ENCODE measurements around the gene CEP164.

The CEP164 gene

DNA sequence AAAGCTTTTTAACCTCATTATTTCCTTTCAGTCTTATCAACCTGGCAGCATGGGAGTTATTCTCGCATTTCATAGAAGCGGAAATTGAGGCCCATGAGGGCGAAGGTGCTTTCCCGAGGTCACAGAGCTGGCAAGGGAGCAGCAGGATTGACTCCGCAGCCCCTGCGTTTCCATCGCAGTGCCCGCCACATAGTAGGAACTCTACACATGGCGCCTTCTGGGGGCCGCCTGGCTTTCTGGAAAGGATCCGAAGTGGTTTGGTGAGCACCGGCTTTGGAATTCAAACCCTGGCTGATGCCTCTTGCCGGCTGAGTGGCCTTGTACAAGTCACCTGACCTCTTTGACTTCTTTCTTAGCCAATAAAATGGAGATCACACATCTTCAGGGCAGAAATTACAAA lies 93.4 kb downstream of the CEP164 start:
- Histone ChIP-seq H2BK120ac (ENCODE audit: low read depth, low read length) (no peak overlapping the region), H3K79me1 (replicated peaks; ENCODE audit: low read length, poor library complexity, severe bottlenecking) (no peaks in the 10 kb centered on the region), H2AFZ (ENCODE audit: low read depth, low read length) (no peak overlapping the region), H3K23ac (ENCODE audit: low read length in 2 of 2) (no peak overlapping the region), H4K91ac (ENCODE audit: low read length) (no peak overlapping the region), H3K4ac (ENCODE audit: low read depth in 1 of 2, low read length in 2 of 2) (no peak overlapping the region), H3K4me3 (ENCODE audit: insufficient read depth in 1 of 2, low read depth in 1 of 2, low read length in 2 of 2) (no peak overlapping the region), H2AK5ac (ENCODE audit: low read length, severe bottlenecking) (no peak overlapping the region), H3K4me1 (ENCODE audit: control insufficient read depth, insufficient read depth, low read depth, low read length) (peaks cover 4% of the 10 kb centered on the region), H3K4me2 (ENCODE audit: low read length, poor library complexity, severe bottlenecking) (no peak overlapping the region), H4K8ac (ENCODE audit: low read length) (no peak overlapping the region), H2BK15ac (ENCODE audit: low read depth, poor library complexity, severe bottlenecking) (no peak overlapping the region), H2BK5ac (ENCODE audit: low read depth, low read length, poor library complexity, severe bottlenecking) (no peak overlapping the region), H3K9me3 (ENCODE audit: control insufficient read depth, low read length) (no peaks in the 10 kb centered on the region), H3K14ac (ENCODE audit: low read length in 2 of 2) (no peak overlapping the region), H3K27ac (ENCODE audit: low read length, poor library complexity, severe bottlenecking) (no peak overlapping the region), H3K27me3 (ENCODE audit: control insufficient read depth in 1 of 2, insufficient read depth in 1 of 2, low read length in 2 of 2) (peaks cover 35 to 40% of the 10 kb centered on the region in 2 experiments), H2BK12ac (ENCODE audit: low read length in 2 of 2) (no peak overlapping the region), H3K18ac (ENCODE audit: low read depth in 1 of 2, low read length in 2 of 2) (no peak overlapping the region), H3K36me3 (ENCODE audit: control insufficient read depth in 1 of 2, insufficient read depth in 2 of 2, low read depth in 1 of 2, low read length in 2 of 2) (no peaks in the 10 kb centered on the region), H3K9ac (ENCODE audit: low read length) (no peak overlapping the region)
- 87% methylated on average over 13 of the region's 13 CpGs for WGBS
- no peak for DNase-seq

DNA sequence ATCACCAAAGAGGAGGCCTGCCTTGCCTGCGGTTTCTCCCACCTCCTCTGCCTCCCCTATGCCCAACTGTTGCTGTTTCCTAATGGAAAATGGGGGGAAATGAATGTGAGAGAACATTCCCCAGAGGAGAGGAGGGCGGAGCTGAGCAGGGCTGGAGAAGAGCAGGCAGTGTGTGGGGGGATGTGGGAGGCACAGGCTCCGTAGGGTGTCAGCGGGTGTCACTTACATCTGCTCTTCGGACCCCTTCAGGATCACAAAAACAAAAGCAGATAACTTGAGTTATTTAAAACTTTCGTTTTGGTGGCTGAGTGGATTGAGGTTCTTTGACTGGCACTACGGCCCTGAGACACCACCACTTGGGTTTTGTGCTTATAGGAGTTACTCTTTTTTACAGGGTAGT lies 93.8 kb downstream of the CEP164 start:
- DNase-seq, result no peak
- Histone ChIP-seq H2BK12ac (ENCODE audit: low read length in 2 of 2) (no peak overlapping the region), H2AFZ (ENCODE audit: low read depth, low read length) (no peak overlapping the region), H3K4me1 (ENCODE audit: control insufficient read depth, insufficient read depth, low read depth, low read length) (peaks cover 7% of the 10 kb centered on the region), H3K4ac (ENCODE audit: low read depth in 1 of 2, low read length in 2 of 2) (no peak overlapping the region), H3K27me3 (ENCODE audit: control insufficient read depth in 1 of 2, insufficient read depth in 1 of 2, low read length in 2 of 2) (peaks cover 35 to 43% of the 10 kb centered on the region in 2 experiments), H3K36me3 (ENCODE audit: control insufficient read depth in 1 of 2, insufficient read depth in 2 of 2, low read depth in 1 of 2, low read length in 2 of 2) (no peaks in the 10 kb centered on the region), H3K14ac (ENCODE audit: low read length in 2 of 2) (no peak overlapping the region), H3K4me2 (ENCODE audit: low read length, poor library complexity, severe bottlenecking) (no peak overlapping the region), H3K23ac (ENCODE audit: low read length in 2 of 2) (no peak overlapping the region), H3K9ac (ENCODE audit: low read length) (no peak overlapping the region), H3K27ac (ENCODE audit: low read length, poor library complexity, severe bottlenecking) (no peak overlapping the region), H2AK5ac (ENCODE audit: low read length, severe bottlenecking) (no peak overlapping the region), H3K18ac (ENCODE audit: low read depth in 1 of 2, low read length in 2 of 2) (no peak overlapping the region), H3K9me3 (ENCODE audit: control insufficient read depth, low read length) (no peaks in the 10 kb centered on the region), H3K4me3 (ENCODE audit: insufficient read depth in 1 of 2, low read depth in 1 of 2, low read length in 2 of 2) (no peak overlapping the region), H2BK120ac (ENCODE audit: low read depth, low read length) (no peak overlapping the region), H4K8ac (ENCODE audit: low read length) (no peak overlapping the region), H2BK5ac (ENCODE audit: low read depth, low read length, poor library complexity, severe bottlenecking) (no peak overlapping the region), H2BK15ac (ENCODE audit: low read depth, poor library complexity, severe bottlenecking) (no peak overlapping the region), H4K91ac (ENCODE audit: low read length) (no peak overlapping the region), H3K79me1 (replicated peaks; ENCODE audit: low read length, poor library complexity, severe bottlenecking) (no peaks in the 10 kb centered on the region)
- whole genome bisulfite sequencing, result 87% methylated on average over 6 of the region's 7 CpGs

DNA sequence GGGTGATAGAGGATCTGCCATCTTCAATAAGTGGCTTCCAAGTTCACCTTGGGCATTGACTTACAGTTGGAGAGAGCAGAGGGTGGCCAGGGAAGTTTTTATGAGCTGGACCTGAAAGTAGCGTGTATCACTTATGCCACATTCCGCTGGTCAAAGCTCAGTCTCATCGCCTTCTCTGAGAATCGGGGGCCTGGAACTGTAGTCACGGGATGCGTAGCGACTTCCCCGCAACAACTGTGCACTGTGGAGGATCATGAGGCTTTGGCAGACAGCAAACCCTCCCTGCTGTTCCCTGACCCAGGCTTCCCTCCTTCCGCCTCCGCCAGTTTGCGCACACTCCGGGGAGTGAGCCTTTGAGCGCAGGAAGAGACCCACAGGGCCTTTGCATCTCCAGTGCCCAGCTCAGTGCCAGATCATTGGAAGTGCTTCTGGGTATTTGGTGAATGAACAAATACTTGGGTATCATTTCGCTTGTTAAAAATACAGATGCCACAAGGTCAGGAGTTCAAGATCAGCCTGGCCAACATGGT lies 95.5 kb downstream of the CEP164 start:
- Histone ChIP-seq H3K4me2 (ENCODE audit: low read length, poor library complexity, severe bottlenecking) (no peak overlapping the region), H3K9me3 (ENCODE audit: control insufficient read depth, low read length) (no peaks in the 10 kb centered on the region), H2AK5ac (ENCODE audit: low read length, severe bottlenecking) (no peak overlapping the region), H2AFZ (ENCODE audit: low read depth, low read length) (no peak overlapping the region), H3K27me3 (ENCODE audit: control insufficient read depth in 1 of 2, insufficient read depth in 1 of 2, low read length in 2 of 2) (peaks cover 32 to 50% of the 10 kb centered on the region in 2 experiments), H2BK5ac (ENCODE audit: low read depth, low read length, poor library complexity, severe bottlenecking) (no peak overlapping the region), H2BK120ac (ENCODE audit: low read depth, low read length) (no peak overlapping the region), H4K91ac (ENCODE audit: low read length) (no peak overlapping the region), H3K14ac (ENCODE audit: low read length in 2 of 2) (no peak overlapping the region), H3K4ac (ENCODE audit: low read depth in 1 of 2, low read length in 2 of 2) (no peak overlapping the region), H3K27ac (ENCODE audit: low read length, poor library complexity, severe bottlenecking) (no peak overlapping the region), H3K18ac (ENCODE audit: low read depth in 1 of 2, low read length in 2 of 2) (no peak overlapping the region), H3K4me3 (ENCODE audit: insufficient read depth in 1 of 2, low read depth in 1 of 2, low read length in 2 of 2) (no peak overlapping the region), H4K8ac (ENCODE audit: low read length) (no peak overlapping the region), H3K4me1 (ENCODE audit: control insufficient read depth, insufficient read depth, low read depth, low read length) (peaks cover 7% of the 10 kb centered on the region), H3K36me3 (ENCODE audit: control insufficient read depth in 1 of 2, insufficient read depth in 2 of 2, low read depth in 1 of 2, low read length in 2 of 2) (no peaks in the 10 kb centered on the region), H2BK12ac (ENCODE audit: low read length in 2 of 2) (no peak overlapping the region), H3K79me1 (replicated peaks; ENCODE audit: low read length, poor library complexity, severe bottlenecking) (no peaks in the 10 kb centered on the region), H2BK15ac (ENCODE audit: low read depth, poor library complexity, severe bottlenecking) (no peak overlapping the region), H3K23ac (ENCODE audit: low read length in 2 of 2) (peak overlapping the region in 1 of 2 experiments; percentile 37), H3K9ac (ENCODE audit: low read length) (no peak overlapping the region)
- no peak for DNase-seq
- WGBS, result 89% methylated on average over 13 of the region's 14 CpGs

DNA sequence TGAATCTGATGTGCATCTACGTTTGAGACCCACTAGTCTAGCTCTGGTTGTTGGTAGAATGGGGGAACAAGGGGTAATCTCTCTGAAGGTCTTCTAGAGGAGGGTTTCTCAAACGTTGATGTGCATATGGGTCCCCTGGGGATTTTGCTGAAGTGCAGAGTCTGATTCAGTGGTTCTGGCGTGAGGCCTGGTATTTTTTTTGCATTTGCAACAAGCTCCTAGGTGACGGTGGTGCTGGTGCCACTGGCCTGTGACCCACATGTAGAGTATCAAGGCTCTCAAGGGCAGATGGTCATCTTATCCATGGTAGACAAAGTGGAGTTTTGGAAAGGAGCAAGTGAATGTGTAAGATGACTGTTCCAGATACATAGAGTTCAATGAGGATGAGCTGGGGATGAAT lies 97.1 kb downstream of the CEP164 start:
- 32% methylated on average over 4 of the region's 4 CpGs for WGBS
- H2BK120ac ChIP-seq (ENCODE audit: low read depth, low read length), result no peak overlapping the region
- H3K4me2 ChIP-seq (ENCODE audit: low read length, poor library complexity, severe bottlenecking), result no peak overlapping the region
- no peak overlapping the region for H3K4me3 ChIP-seq (ENCODE audit: insufficient read depth in 1 of 2, low read depth in 1 of 2, low read length in 2 of 2)
- peaks cover 32 to 54% of the 10 kb centered on the region in 2 experiments for H3K27me3 ChIP-seq (ENCODE audit: control insufficient read depth in 1 of 2, insufficient read depth in 1 of 2, low read length in 2 of 2)
- no peaks in the 10 kb centered on the region for H3K36me3 ChIP-seq (ENCODE audit: control insufficient read depth in 1 of 2, insufficient read depth in 2 of 2, low read depth in 1 of 2, low read length in 2 of 2)
- peaks cover 2% of the 10 kb centered on the region for H3K4me1 ChIP-seq (ENCODE audit: control insufficient read depth, insufficient read depth, low read depth, low read length)
- H4K91ac ChIP-seq (ENCODE audit: low read length), result no peak overlapping the region
- no peak overlapping the region for H2BK12ac ChIP-seq (ENCODE audit: low read length in 2 of 2)
- H3K23ac ChIP-seq (ENCODE audit: low read length in 2 of 2), result no peak overlapping the region
- no peak overlapping the region for H3K18ac ChIP-seq (ENCODE audit: low read depth in 1 of 2, low read length in 2 of 2)
- H3K27ac ChIP-seq (ENCODE audit: low read length, poor library complexity, severe bottlenecking), result no peak overlapping the region
- no peak overlapping the region for H2BK15ac ChIP-seq (ENCODE audit: low read depth, poor library complexity, severe bottlenecking)
- no peak overlapping the region for H3K14ac ChIP-seq (ENCODE audit: low read length in 2 of 2)
- no peak overlapping the region for H2AFZ ChIP-seq (ENCODE audit: low read depth, low read length)
- H3K4ac ChIP-seq (ENCODE audit: low read depth in 1 of 2, low read length in 2 of 2), result no peak overlapping the region
- H3K9me3 ChIP-seq (ENCODE audit: control insufficient read depth, low read length), result no peaks in the 10 kb centered on the region
- no peak overlapping the region for H4K8ac ChIP-seq (ENCODE audit: low read length)
- no peak overlapping the region for H3K9ac ChIP-seq (ENCODE audit: low read length)
- no peaks in the 10 kb centered on the region for H3K79me1 ChIP-seq (replicated peaks; ENCODE audit: low read length, poor library complexity, severe bottlenecking)
- DNase-seq, result peak; percentile 7
- H2AK5ac ChIP-seq (ENCODE audit: low read length, severe bottlenecking), result no peak overlapping the region
- H2BK5ac ChIP-seq (ENCODE audit: low read depth, low read length, poor library complexity, severe bottlenecking), result no peak overlapping the region

Measured in mesenchymal stem cell (in vitro differentiated cells and primary cell).